Panc1 (cell line): ENCODE measurements around the gene COL6A1. TPM values are rescaled to one million over a fixed set of nuclear protein-coding genes. Genes with fewer than 3 reads are reported as not detected.

Source experiments
- ATAC-seq: fragments of 200-7000 bp; cut with Tn5 transposase; 2 replicates; pipeline ENCODE4 v1.9.1; 2020; ENCODE audit warnings: mild to moderate bottlenecking, moderate library complexity
- BruUV-seq: library from RNA; stranded (reverse); fragments of 400-500 nt; replicated peaks from 2 replicates; lab custom pipeline; 2021; lab: Mats Ljungman, UMichigan
- CTCF ChIA-PET: fragments of 300-600 bp; sonication (Branson Sonifier 250); formaldehyde crosslinking; loops from one replicate; lab custom pipeline; 2022; ENCODE audit warnings: antibody characterized with exemption; lab: Charles Lee
- POLR2A ChIA-PET: fragments of 300-600 bp; sonication (Branson Sonifier 250); formaldehyde crosslinking; loops from one replicate; lab custom pipeline; 2022; ENCODE audit warnings: antibody characterized with exemption; lab: Charles Lee
- DNase-seq: peaks from one replicate; pipeline ENCODE4 v3.0.0-alpha.2; 2010; ENCODE audit warnings: low read depth, low spot score
- H3K27ac ChIP-seq: 2 replicates; pipeline ENCODE4 v1.5.1; 2011; ENCODE audit warnings: mild to moderate bottlenecking, low read length, inconsistent platforms
- H3K27me3 ChIP-seq: fragments of 200-500 bp; sonication (Bioruptor generic); 2 replicates; pipeline ENCODE4 v1.6.0; 2014; ENCODE audit warnings: low read length, inconsistent platforms; ENCODE audit not compliant: control insufficient read depth, insufficient read depth
- H3K36me3 ChIP-seq: fragments of 200-500 bp; sonication (Bioruptor generic); 2 replicates; pipeline ENCODE4 v1.5.1; 2014; ENCODE audit warnings: inconsistent platforms, mild to moderate bottlenecking, low read length, moderate library complexity; ENCODE audit not compliant: control insufficient read depth, insufficient read depth
- H3K4me1 ChIP-seq: 2 replicates; pipeline ENCODE4 v1.5.1; 2011; ENCODE audit warnings: inconsistent platforms, mild to moderate bottlenecking, low read length, moderate library complexity; ENCODE audit not compliant: control insufficient read depth, insufficient read depth
- H3K4me3 ChIP-seq, 2 experiments: 2 replicates each; pipeline ENCODE4 v1.5.1; 2011 to 2012; ENCODE audit warnings: low read depth in 2 of 2, low read length in 2 of 2, mild to moderate bottlenecking in 2 of 2, inconsistent platforms in 1 of 2, moderate library complexity in 1 of 2
- H3K9me3 ChIP-seq: fragments of 200-500 bp; sonication (Bioruptor generic); 2 replicates; pipeline ENCODE4 v1.5.1; 2014; ENCODE audit warnings: low read depth, mild to moderate bottlenecking, inconsistent platforms, low read length, moderate library complexity; ENCODE audit not compliant: control insufficient read depth, insufficient read depth
- CTCF ChIP-seq: fragments of 450-650 bp; IDR thresholded peaks from 2 replicates; pipeline ENCODE4 v1.5.1; 2017; ENCODE audit warnings: mild to moderate bottlenecking
- POLR2AphosphoS5 ChIP-seq: IDR thresholded peaks from 2 replicates; pipeline ENCODE4 v1.6.1; 2012; ENCODE audit warnings: mild to moderate bottlenecking, low read depth, low read length, moderate library complexity
- REST ChIP-seq, 2 experiments: IDR thresholded peaks; 2 replicates each; pipeline ENCODE4 v1.6.1; 2011 to 2012; ENCODE audit warnings: low read depth in 2 of 2, control low read depth in 1 of 2, low read length in 1 of 2, mild to moderate bottlenecking in 1 of 2, moderate library complexity in 1 of 2; ENCODE audit not compliant: insufficient read depth in 1 of 2
- SIN3A ChIP-seq: IDR thresholded peaks from 2 replicates; pipeline ENCODE4 v1.6.1; 2012; ENCODE audit warnings: low read depth, mild to moderate bottlenecking, low read length, moderate library complexity, borderline replicate concordance; ENCODE audit not compliant: insufficient read depth
- TCF7L2 ChIP-seq: IDR thresholded peaks from 2 replicates; pipeline ENCODE4 v1.6.1; 2011; ENCODE audit warnings: mild to moderate bottlenecking, low read depth, low read length, inconsistent platforms
- in situ Hi-C: cut with HindIII; loops from 2 replicates; pipeline ENCODE4 v1.10.0; 2016; ENCODE audit warnings: low sequenced_read_pairs, low pct_unique_long_range_greater_than_20kb
- intact Hi-C: fragments of 100-400 bp; cut with micrococcal nuclease; formaldehyde crosslinking; loops from one replicate; pipeline ENCODE4 v1.10.0; 2022; ENCODE audit not compliant: unreplicated experiment
- total RNA-seq: library from RNA; stranded (reverse); gene quantifications from one replicate; pipeline ENCODE4 v1.2.1, GENCODE V29; 2021; ENCODE audit not compliant: unreplicated experiment

COL6A1 gene
- total RNA-seq, 1 experiment from 2014 or later: 34.2 TPM

- no TSS peak for BruUV-seq
- ChIA-PET POLR2A (no interaction called here), CTCF (no interaction called here)
- H3K9me3 ChIP-seq: no peaks in the 10 kb centered on the region
- no peak overlapping the region for H3K27ac ChIP-seq
- intact Hi-C loops: no loop called here
- no peak overlapping the region for H3K4me3 ChIP-seq
- H3K36me3 ChIP-seq: no peaks in the 10 kb centered on the region
- in situ Hi-C loops: no loop called here
- ATAC-seq: no peak
- no peak for TF ChIP-seq TCF7L2
- TF ChIP-seq REST (IDR thresholded peaks at IDR 0.05; ENCODE audit: insufficient read depth in 1 of 2, low read depth in 2 of 2, low read length in 1 of 2): no peak
- TF ChIP-seq POLR2AphosphoS5: no peak
- no peak for DNase-seq
- H3K27me3 ChIP-seq: no peaks in the 10 kb centered on the region
- H3K4me1 ChIP-seq: peaks cover 9% of the 10 kb centered on the region
These were observed 18.7 kb downstream of the COL6A1 start for GRCh38 chr21:46000182-46000730.

GRCh38 chr21:46000731-46001641 lies 19.4 kb downstream of the COL6A1 start:
- Histone ChIP-seq H3K9me3 (no peaks in the 10 kb centered on the region), H3K4me1 (peaks cover 3% of the 10 kb centered on the region; the same call in 1 of the 2 replicates), H3K27ac (no peak overlapping the region), H3K4me3 (no peak overlapping the region), H3K27me3 (no peaks in the 10 kb centered on the region), H3K36me3 (no peaks in the 10 kb centered on the region)
- TF ChIP-seq SIN3A (no peak), TCF7L2 (no peak), REST (IDR thresholded peaks at IDR 0.05; ENCODE audit: insufficient read depth in 1 of 2, low read depth in 2 of 2, low read length in 1 of 2) (no peak), POLR2AphosphoS5 (no peak), CTCF (no peak)
- ATAC-seq (no peak), DNase-seq (no peak)
- POLR2A ChIA-PET: no interaction called here
- CTCF ChIA-PET: no interaction called here
- in situ Hi-C loops (no loop called here), intact Hi-C loops (no loop called here)
- no TSS peak for BruUV-seq
